Choroid plexus epithelial cell (primary cell): ENCODE results near the gene WNK2.

Experiments
- DNase-seq: peaks from one replicate; pipeline ENCODE4 v3.0.0-alpha.2; 2010; ENCODE audit warnings: low read depth
- H3K4me3 ChIP-seq: 2 replicates; pipeline ENCODE4 v1.5.1; 2011; ENCODE audit warnings: low read depth, mild to moderate bottlenecking, control low read depth, low read length, moderate library complexity
- CTCF ChIP-seq: conservative IDR thresholded peaks from 2 replicates; pipeline ENCODE4 v1.5.1; 2011; ENCODE audit warnings: low read depth, mild to moderate bottlenecking, control low read depth, inconsistent platforms, low read length, moderate library complexity

The WNK2 gene

GRCh38 chr9:93258818-93259489, 75.0 kb downstream of the WNK2 start:
- no peak overlapping the region for H3K4me3 ChIP-seq
- no peak for DNase-seq
- TF ChIP-seq CTCF = no peak

GRCh38 chr9:93259490-93260262, 75.7 kb downstream of the WNK2 start:
- DNase-seq = no peak
- TF ChIP-seq CTCF = no peak

GRCh38 chr9:93260263-93261066, 76.5 kb downstream of the WNK2 start:
- no peak overlapping the region for H3K4me3 ChIP-seq
- DNase-seq = no peak
- no peak for TF ChIP-seq CTCF

More at GRCh38 chr9:93259490-93260262, 75.7 kb downstream of the WNK2 start:
- no peak overlapping the region for H3K4me3 ChIP-seq

- TF ChIP-seq CTCF = no peak
- H3K4me3 ChIP-seq = no peak overlapping the region
- DNase-seq = no peak
Observed at GRCh38 chr9:93261281-93261680, 77.3 kb downstream of the WNK2 start.

- no peak for DNase-seq
- no peak for TF ChIP-seq CTCF
- H3K4me3 ChIP-seq = no peak overlapping the region
Observed at GRCh38 chr9:93261735-93262523, 78.0 kb downstream of the WNK2 start.

GRCh38 chr9:93262537-93263310, 78.8 kb downstream of the WNK2 start:
- DNase-seq = no peak
- TF ChIP-seq CTCF = no peak
- H3K4me3 ChIP-seq = no peak overlapping the region
